GM21737 (cell line): Measurements from ENCODE around the gene TMEM131L.
"Not testable (repeated sequence)": the region's sequence is repeated elsewhere in the genome, so short reads cannot be mapped to it uniquely, and the experiment has no call there.

Source experiments
- ATAC-seq: cut with Tn5 transposase; IDR thresholded peaks from one replicate; pipeline ENCODE4 v1.9.1; 2021; ENCODE audit warnings: mild to moderate bottlenecking, moderate library complexity; ENCODE audit not compliant: unreplicated experiment

TMEM131L gene

DNA sequence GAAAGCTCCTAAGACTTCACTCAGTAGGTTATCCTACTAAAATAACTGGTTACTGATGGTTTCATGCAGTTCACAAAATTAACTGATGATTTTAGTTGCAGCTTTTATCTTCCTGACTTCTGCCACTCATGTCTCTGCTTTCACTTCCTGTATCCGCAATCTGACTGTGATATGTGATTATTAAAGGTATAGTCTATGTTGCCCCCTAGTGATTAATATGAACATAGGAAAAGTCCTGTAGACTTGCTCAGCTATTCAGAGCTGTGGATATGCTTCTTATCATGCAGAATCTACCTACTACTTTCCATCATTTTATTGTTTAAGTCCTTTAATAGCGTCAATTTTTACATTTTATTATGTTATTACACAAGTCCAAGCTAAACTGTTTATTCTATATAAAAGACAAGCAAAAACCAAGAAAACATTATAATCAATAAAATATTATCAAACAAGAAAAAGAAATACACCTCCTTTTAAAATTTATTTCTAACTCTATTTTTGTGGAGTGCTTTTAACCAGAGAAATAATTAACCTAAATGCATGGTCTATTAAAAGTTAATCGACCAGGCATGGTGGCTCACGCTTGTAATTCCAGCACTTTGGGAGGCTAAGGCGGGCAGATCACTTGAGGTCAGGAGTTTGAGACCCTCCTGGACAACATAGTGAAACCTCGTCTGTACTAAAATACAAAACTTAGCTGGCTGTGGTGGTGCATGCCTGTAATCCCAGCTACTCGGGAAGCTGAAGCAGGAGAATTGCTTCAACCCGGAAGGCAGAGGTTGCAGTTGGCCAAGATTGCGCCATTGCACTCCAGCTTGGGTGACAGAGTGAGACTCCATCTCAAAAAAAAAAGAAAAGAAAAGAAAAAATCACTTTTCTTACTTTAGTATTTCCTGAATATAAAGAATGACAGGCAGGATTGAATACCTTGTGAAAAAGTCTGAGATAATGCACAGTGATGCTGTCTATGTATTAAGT lies 177.5 kb downstream of the TMEM131L start:
- ATAC-seq = peak; percentile 82

DNA sequence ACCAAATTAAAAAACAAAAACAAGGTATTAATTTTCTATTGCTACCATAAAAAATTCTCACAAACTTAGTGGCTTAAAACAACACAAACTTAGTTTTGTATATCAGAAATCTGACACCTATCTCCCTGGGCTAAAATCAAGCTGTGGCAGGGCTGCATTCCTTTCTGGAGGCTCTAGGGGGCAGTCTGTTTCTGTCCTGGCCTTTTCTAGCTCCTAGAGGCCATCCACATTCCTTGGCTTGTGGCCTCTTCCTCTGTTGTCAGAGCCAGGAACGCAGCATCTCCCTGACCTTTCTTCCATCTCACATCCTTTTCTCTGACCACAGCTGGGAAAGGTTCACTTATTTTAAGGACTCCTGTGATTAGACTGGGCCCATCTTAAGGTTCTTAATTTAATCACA lies 179.0 kb downstream of the TMEM131L start:
- no peak for ATAC-seq

DNA sequence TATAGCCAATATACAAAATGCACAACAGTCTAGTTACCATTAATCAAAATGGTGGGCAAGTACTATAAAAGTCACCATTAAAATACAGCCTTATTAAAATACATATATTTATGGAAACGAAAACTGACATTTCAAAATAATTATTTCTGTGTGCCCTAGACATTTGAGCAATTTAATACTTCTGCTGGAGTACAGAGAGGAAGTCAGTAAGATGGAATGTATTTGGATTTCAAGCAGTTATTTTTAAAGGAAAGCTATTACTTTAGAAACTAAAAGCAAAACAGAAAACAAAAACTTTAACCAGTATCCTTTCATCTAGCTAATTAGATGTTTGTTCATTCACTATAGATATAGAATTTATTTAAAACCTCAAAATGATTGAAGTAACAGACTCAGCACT lies 180.1 kb downstream of the TMEM131L start:
- no peak for ATAC-seq

DNA sequence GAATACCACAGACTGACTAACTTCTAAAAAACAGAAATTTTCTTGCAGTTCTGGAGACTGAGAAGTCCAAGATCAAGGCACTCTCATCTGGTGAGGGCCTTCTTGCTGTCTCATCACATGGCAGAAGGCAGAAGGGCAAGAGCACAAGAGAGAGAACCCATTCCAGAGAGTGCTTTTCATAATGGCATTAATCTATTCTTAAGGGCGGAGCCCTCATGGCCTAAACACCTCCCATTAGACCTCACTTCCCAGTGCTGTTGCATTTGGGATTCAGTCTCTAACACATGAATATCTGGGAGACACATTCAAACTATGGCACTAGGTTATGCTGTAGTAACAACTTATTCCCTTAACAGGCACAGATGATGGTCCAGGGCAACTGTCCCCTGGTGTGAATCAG lies 180.8 kb downstream of the TMEM131L start:
- ATAC-seq = no peak

DNA sequence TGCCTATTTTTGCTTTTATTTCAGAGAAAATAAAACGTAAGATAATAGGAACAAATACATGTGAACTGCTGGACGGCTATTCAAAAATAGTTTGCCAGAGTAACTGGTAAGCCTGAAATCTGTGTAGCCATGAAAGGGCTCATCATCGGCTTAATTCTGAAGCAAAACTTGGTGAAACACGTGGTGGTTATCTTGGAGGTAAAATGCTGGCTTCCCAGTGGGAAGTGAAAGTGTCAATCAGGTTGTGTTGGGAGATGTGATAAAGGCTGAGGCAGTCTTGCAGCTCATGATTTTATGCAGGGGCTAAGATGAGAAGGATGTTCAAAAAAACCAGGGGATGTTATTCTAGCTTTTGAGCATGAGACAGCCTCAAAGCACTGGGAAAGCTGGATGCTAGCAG lies 181.8 kb downstream of the TMEM131L start:
- no peak for ATAC-seq

DNA sequence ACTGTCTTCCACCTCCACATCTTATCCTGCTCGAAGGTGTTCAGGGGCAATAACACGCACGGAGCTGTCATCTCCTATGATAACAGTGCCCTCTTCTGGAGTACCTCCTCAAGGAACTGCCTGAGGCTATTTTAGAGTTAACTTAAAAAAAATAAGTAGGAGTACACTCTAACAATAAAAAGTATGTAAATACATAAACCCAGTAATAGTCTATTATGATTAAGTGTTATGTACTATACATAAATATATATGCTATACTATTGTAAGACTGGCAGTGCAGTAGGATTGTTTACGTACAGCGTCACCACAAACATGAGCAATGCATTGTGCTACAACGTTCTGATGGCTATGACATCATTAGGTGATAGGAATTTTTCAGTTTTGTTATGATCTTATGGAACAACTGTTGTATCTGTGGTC lies 183.4 kb downstream of the TMEM131L start:
- ATAC-seq = no peak

DNA sequence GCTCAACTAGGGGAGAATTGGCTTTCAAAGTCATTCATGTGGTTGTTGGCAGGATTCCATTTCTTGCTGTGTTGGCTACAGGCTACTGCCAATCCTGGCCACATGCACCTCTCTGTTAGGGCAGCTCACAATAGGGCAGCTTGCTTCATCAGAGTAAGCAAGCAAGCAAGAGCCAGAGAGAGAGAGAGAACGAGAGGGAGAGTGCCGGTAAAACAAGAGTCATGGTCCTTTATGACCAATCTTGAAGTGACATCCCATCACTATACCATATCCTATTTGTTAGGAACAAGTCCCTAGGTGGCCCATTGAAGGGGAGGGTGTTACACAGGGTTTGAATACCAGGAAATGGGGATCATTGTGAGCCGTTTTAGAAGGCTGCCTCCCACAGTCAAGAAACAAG lies 185.0 kb downstream of the TMEM131L start:
- no peak for ATAC-seq

DNA sequence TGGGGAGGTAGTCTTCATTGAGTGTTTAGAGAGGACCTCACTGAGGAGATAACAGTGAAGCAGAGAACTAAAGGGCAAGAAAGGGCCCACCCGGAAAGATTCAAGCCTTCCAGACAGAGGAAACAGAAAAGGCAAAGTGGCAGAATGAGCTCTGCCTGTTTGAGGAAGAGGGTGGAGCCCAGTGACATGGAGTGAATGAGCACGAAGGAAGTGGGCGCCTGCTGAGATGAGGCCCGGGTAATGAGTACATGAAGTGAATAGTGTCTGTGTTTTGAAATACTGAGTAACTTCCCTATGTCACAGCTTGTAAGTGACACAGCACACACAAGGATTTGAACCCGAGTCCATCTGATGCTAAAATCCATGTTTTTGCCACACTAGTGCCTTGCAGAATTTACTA lies 185.4 kb downstream of the TMEM131L start:
- ATAC-seq = no peak

DNA sequence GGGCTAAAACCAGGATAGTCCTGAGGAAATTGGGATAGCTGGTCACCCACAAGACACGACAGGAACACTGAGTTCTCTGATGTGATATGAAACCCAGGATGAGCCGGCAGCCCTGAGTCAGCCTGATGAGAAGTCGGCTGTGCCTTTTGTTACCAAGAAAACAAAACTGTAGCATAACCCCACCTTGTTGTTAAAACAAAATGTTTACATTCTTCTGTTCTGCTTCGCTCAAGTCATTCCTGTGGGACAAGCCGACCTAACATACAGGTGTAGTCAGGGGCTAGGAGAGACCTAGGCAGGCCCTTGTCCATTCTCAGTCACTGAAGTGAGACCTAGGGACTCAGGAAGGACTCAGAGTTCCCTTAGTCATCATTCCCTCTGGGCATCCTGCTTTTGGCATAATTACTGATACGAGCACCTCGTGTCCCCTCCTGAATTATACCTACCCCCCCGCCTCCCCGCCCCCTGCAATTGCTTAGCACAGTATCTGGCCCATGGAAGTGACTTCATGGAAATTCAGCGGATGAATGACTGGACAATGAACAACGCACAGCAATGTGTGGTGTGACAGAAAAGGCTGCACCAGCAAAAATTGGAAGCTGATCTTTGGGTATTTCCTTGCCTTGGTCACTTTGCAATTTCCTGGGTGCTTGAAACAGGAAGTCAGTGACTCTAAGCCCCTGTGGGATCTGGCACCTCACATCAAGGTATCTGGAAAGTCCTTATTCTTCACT lies 186.1 kb downstream of the TMEM131L start:
- ATAC-seq = no peak

DNA sequence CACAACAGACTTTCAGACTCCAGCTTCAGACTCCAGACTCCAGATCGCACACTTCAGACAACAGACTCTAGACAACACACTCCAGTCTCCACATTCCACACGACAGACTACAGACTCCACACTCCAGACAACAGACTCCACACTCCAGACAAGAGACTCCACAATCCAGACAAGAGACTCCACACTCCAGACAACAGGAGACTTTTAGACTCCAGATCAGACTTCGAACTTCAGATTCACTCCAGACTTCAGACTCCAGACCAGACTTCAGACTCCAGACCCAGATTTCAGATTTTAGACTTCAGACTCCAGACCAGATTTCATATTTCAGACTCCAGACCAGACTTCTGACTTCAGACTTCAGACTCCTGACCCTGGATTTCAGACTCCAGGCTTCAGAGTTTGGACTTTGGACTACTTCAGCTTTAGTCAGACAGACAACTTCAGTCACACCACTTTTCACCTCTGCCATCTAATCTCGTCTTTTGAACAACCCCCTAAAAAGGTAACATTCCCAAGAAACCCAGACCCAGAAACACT lies 188.9 kb downstream of the TMEM131L start:
- no peak for ATAC-seq

DNA sequence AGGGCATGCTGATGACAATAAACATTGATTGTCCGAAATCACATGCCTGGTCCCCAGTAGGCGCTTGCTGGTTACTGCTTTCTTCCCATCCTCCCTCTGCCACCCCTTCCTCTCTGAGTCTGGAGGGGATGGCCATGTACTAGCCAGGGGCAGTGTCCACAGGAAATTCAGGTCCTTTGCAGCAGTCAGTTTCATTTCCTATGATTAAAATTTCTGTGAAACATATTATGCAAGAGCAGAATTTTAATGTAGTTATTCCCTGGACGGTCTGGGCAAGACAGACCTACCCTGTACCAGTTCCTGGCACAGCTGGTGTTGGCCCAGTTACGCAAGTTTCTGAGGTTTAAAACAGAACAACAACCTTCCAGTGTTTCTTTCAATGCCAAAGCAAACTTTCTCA lies 189.8 kb downstream of the TMEM131L start:
- no peak for ATAC-seq

DNA sequence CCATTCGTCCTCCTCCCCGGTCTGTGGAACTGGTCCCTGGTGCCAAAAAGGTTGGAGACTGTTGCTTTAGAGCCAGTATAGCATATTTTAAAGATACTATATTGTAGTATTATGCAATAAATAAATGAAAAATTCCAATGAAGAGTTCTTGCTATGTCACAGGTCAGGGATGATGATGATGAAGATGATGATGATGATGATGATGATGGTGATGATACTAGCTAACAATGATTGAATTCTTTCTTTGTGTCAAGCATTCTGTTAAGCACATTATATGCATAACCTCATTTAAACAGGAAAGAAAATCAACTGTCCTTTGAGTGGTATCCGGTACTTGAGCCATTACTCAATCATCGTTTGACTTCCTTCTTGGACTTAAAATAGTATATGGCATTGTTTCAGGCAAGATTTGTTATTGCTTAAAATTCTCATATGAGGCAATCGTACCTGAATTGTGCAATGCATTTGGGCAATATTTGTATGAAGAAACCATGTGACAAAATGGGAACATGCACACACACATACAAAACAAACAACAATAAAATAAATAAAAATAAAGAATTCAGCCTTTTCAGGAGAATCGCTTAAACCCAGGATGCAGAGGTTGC lies 195.2 kb downstream of the TMEM131L start:
- no peak for ATAC-seq

DNA sequence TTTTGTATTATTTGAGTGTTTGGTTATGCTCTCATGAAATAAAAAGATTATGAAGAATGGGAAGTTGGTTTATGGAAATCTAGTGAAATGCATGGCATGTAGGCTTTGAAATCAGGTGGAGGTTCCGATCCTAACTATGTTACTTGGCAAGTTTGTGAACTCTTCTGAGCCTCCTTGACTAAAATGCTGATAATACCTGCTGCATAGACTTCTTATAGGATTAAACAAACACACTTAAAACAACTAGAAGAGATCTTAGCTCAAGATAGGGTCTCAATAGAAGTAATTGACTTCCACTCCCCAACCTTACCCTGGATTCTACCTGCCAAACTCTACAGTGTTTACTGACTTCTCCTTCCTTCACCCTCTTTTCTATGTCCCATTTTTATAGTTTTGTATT lies 195.7 kb downstream of the TMEM131L start:
- ATAC-seq = no peak

DNA sequence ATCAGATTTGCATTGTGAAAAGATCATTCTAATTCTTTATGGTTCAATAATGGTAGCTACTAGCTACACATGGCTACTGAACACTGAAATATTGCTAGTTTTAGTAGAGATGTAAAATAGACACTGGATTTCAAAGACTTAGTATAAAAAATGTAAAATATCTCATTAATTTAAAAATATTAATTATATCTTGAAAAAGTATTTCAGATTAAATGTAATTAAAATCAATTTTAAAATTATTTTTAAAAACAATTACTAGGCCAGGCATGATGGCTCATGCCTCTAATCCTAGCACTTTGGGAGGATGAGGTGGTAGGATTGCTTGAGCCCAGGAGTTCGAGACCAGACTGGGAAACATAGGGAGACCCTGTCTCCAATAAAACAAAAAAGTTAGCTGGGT lies 197.5 kb downstream of the TMEM131L start:
- no peak for ATAC-seq

DNA sequence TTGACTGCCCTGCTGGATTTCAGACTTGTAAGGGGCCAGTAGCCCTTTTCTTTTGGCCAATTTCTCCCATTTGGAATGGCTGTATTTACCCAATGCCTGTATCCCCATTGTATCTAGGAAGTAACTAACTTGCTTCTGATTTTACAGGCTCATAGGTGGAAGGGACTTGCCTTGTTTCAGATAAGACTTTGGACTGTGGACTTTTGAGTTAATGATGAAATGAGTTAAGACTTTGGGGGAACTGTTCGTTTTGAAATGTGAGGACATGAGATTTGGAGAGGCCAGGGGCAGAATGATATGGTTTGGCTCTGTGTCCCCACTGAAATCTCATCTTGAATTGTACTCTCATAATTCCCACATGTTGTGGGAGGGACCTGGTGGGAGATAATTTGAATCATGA lies 200.3 kb downstream of the TMEM131L start:
- not testable (repeated sequence) for ATAC-seq

DNA sequence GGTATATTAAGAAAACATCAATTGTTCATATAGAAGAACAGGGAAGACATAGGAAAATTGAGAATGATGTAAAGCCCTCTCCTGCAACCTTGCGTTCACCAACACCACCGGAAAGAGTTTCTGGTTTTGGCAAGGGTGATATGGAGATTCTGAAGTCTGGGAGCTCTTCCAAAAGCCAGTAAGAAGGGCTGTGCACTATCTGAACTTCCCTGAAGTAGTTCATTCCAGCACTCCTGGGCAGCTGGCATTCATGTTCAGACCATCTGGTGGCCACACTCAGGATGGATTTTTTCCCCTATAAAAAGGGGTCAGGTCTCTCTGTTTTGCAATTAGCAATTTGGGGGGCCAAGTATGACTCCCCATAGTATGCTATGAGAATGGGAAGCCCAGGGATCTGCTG lies 202.5 kb downstream of the TMEM131L start:
- ATAC-seq = no peak

DNA sequence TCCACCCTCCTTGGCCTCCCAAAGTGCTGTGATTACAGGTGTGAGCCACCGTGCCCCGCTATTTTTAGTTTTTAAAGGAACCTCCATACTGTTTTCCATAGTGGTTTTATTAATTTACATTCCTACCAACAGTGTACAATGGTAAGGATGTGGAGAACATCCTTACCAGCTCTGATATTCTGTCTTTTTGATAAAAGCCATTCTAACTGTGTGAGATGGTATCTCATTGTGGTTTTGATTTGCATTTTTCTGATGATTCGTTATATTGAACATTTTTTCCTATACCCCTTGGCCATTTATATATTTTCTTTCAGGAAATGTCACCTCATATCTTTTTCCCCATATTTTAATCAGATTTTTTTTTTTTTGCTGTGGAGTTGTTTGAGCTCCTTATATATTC lies 203.7 kb downstream of the TMEM131L start:
- no peak for ATAC-seq

DNA sequence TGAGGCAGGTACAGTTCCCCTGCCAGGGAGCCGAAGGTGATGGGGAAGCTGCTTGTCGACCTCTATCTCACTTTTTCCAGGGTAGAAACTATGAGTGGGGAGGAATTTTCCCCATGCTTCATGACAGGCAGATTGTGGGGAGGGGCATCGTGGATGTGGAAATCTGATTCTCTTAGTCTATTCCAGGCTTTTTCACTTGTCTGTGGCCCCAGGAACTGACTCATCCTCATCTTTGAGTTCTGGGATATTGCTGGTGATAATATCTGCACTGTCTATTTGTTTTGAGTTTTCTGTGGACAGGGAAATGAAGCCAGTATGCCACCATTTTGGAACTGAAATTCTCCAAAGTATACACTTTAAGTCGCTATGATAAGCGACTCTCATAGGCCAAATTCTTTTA lies 210.3 kb downstream of the TMEM131L start:
- no peak for ATAC-seq

DNA sequence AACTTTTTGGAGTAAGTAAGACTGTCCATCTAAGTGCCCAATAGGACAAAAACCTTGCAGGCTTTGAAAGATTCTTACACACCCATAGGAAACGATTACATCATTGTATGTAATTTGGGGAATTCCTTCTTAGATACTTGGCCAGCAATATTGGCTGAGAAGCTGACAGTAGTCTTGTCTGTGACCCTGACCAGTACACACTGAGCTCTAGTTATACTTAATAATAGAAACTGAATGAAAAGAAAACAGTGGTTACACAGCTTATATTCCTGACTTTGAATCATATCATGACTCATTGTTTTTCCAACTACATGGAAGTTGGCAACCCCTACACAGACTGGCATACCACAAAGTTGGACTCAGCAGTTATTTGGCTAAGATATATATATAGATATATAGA lies 210.8 kb downstream of the TMEM131L start:
- ATAC-seq = no peak

DNA sequence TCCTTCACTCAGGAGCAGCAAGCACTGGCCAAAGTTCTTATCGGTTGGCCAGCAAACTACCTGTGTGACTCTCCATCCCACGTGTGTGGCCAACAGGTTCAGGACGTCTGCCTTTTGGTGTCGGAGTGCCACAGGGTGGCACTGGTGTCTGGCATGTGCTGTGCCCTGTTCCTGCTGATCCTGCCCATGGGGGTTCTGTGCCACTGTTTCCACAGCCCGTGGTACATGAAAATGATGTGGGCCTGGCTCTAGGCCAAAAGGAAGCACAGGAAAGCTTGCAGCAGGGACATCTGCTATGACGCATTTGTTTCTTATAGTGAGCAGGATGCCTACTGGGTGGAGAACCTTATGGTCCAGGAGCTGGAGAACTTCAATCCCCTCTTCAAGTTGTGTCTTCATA lies 213.3 kb downstream of the TMEM131L start:
- ATAC-seq = no peak

DNA sequence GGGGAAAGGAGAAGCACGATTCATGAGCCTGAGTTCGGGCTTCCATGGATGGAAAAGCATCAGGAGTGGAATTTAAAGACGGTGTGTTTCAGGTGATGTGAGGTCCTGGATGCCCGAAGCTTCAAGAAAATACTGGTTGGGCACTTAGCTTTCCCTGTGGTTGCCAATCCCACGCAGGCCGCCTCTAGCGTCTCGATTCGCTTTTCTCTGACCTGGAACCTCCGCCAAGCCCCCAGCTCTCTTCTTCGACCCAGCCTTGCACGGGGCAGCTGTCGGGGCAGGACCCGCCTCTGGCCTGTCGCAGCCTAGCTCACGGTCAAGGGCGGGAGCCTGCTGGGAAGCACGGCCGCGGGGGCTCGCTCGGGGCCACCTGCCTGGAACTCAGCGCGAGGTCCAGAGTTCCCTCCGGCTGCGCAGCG lies 217.6 kb downstream of the TMEM131L start:
- no peak for ATAC-seq
